K562 (cell line): ENCODE measurements around the gene CERS6. TPM values are rescaled to one million over a fixed set of nuclear protein-coding genes. Genes with fewer than 3 reads are reported as not detected.

Source experiments
- ATAC-seq: fragments of 200-7000 bp; cut with Tn5 transposase; 3 replicates; pipeline ENCODE4 v1.9.1; 2020; ENCODE audit warnings: moderate library complexity
- BruUV-seq: library from RNA; stranded (reverse); fragments of 400-500 nt; replicated peaks from 2 replicates; lab custom pipeline; 2021; lab: Mats Ljungman, UMichigan
- CTCF ChIA-PET: fragments of 300-600 bp; formaldehyde crosslinking; extraction: SDS; loops from one replicate; lab custom pipeline; 2021; ENCODE audit warnings: low intra/inter-chr PET ratio; lab: Yijun Ruan, JAX
- POLR2A ChIA-PET: fragments of 300-600, 350-650 bp; sonication (Branson Sonifier 250); formaldehyde crosslinking; extraction: SDS; loops from one replicate; lab custom pipeline; 2021; ENCODE audit warnings: antibody characterized with exemption, inconsistent platforms; lab: Yijun Ruan, JAX
- DNase-seq, 4 experiments: peaks; one replicate each; pipeline versions ENCODE4 v3.0.0 to v3.0.0-alpha.2; 2011 to 2018; ENCODE audit warnings: low spot score in 3 of 4, mixed read lengths in 3 of 4; ENCODE audit errors: extremely low read depth in 1 of 4
- FAIRE-seq: peaks from 2 replicates; lab custom pipeline; 2011; peaks lifted over from hg19 to GRCh38; lab: Jason Lieb, UNC
- H2AFZ ChIP-seq: 2 replicates; pipeline ENCODE4 v1.6.0; 2011; ENCODE audit warnings: low read depth, low read length, control low read depth, inconsistent platforms
- H3K27ac ChIP-seq: fragments of 200-600 bp; 3 replicates; pipeline ENCODE4 v1.8.0; 2011; ENCODE audit warnings: low read depth, mild to moderate bottlenecking, control low read depth, inconsistent platforms, low read length, moderate library complexity, mixed read lengths; ENCODE audit errors: extremely low read depth
- H3K27me3 ChIP-seq, 2 experiments: fragments of 300-600 bp in 1 of 2; 2 replicates in 1 of 2; 3 replicates in 1 of 2; pipeline versions ENCODE4 v1.6.0 to v1.8.0; 2011; ENCODE audit warnings: inconsistent platforms in 2 of 2, low read length in 2 of 2, mild to moderate bottlenecking in 1 of 2, mixed read lengths in 1 of 2, moderate library complexity in 1 of 2; ENCODE audit not compliant: control insufficient read depth in 2 of 2, insufficient read depth in 2 of 2
- H3K36me3 ChIP-seq: fragments of 300-600 bp; 3 replicates; pipeline ENCODE4 v1.8.0; 2011; ENCODE audit warnings: mild to moderate bottlenecking, low read length, inconsistent platforms; ENCODE audit not compliant: control insufficient read depth, insufficient read depth
- H3K4me1 ChIP-seq, 2 experiments: fragments of 200-600 bp in 1 of 2; replicated peaks in 1 of 2; 2 replicates in 1 of 2; 3 replicates in 1 of 2; pipeline versions ENCODE4 v1.5.1 to v1.8.0; 2011; ENCODE audit warnings: inconsistent platforms in 2 of 2, low read length in 2 of 2, mild to moderate bottlenecking in 1 of 2, mixed read lengths in 1 of 2, moderate library complexity in 1 of 2; ENCODE audit not compliant: control insufficient read depth in 2 of 2, insufficient read depth in 2 of 2
- H3K4me2 ChIP-seq: 2 replicates; pipeline ENCODE4 v1.6.1; 2011; ENCODE audit warnings: low read length, control low read depth, inconsistent platforms, mixed read lengths; ENCODE audit not compliant: insufficient read depth
- H3K4me3 ChIP-seq: fragments of 200-600 bp; sonication (generic), shearing (Covaris generic); 2 replicates; pipeline ENCODE4 v1.5.1; 2016; ENCODE audit warnings: control low read depth, inconsistent platforms
- H3K79me2 ChIP-seq: fragments of 200-600 bp; 3 replicates; pipeline ENCODE4 v1.8.0; 2011; ENCODE audit warnings: low read length, inconsistent platforms; ENCODE audit not compliant: control insufficient read depth, insufficient read depth
- H3K9ac ChIP-seq, 2 experiments: 2 replicates each; pipeline versions ENCODE4 v1.6.0 to v1.6.1; 2011; ENCODE audit warnings: low read depth in 2 of 2, low read length in 2 of 2, control low read depth in 1 of 2, inconsistent platforms in 1 of 2, mild to moderate bottlenecking in 1 of 2, mixed read lengths in 1 of 2; ENCODE audit not compliant: insufficient read depth in 1 of 2
- H3K9me1 ChIP-seq: one replicate; pipeline ENCODE4 v1.6.0; 2011; ENCODE audit warnings: inconsistent platforms, mild to moderate bottlenecking, low read length, moderate library complexity; ENCODE audit not compliant: control insufficient read depth, insufficient read depth
- H3K9me3 ChIP-seq: replicated peaks from 2 replicates; pipeline ENCODE4 v1.5.1; 2011; ENCODE audit warnings: low read depth, low read length, inconsistent platforms; ENCODE audit not compliant: control insufficient read depth, insufficient read depth
- H4K20me1 ChIP-seq: replicated peaks from 2 replicates; pipeline ENCODE4 v1.6.1; 2011; ENCODE audit warnings: low read length, inconsistent platforms, mixed read lengths; ENCODE audit not compliant: control insufficient read depth, insufficient read depth
- CBFB ChIP-seq: sonication (generic); formaldehyde crosslinking; IDR thresholded peaks from 2 replicates; pipeline ENCODE4 v1.4.0; 2020; ENCODE audit warnings: mild to moderate bottlenecking, missing genetic modification reagents
- CHCHD3 ChIP-seq: fragments of 250-450 bp; sonication (Bioruptor Pico); IDR thresholded peaks from 2 replicates; pipeline ENCODE4 v2.1.2; 2022; ENCODE audit warnings: mild to moderate bottlenecking
- EHMT2 ChIP-seq: fragments of 450-650 bp; IDR thresholded peaks from 2 replicates; pipeline ENCODE4 v1.6.1; 2018; ENCODE audit warnings: antibody characterized with exemption
- MITF ChIP-seq: IDR thresholded peaks from 2 replicates; pipeline ENCODE4 v1.6.1; 2014; ENCODE audit warnings: antibody characterized with exemption
- RBFOX2 ChIP-seq: fragments of 200-400 bp; formaldehyde crosslinking; IDR thresholded peaks from 2 replicates; pipeline ENCODE4 v1.6.1; 2017; ENCODE audit warnings: low read depth, mild to moderate bottlenecking, low read length, moderate library complexity
- ZNF12 ChIP-seq: sonication (generic); formaldehyde crosslinking; IDR thresholded peaks from 2 replicates; pipeline ENCODE4 v1.4.0; 2020; ENCODE audit warnings: mild to moderate bottlenecking, missing genetic modification reagents
- ZNF121 ChIP-seq: sonication (generic); formaldehyde crosslinking; conservative IDR thresholded peaks from 2 replicates; pipeline ENCODE4 v1.8.0; 2022; ENCODE audit warnings: missing genetic modification reagents
- ZNF134 ChIP-seq: fragments of 250-450 bp; sonication (Bioruptor Pico); conservative IDR thresholded peaks from 2 replicates; pipeline ENCODE4 v1.4.0; 2020
- ZNF695 ChIP-seq: fragments of 450-650 bp; formaldehyde crosslinking; IDR thresholded peaks from 2 replicates; pipeline ENCODE4 v1.4.0; 2020; ENCODE audit warnings: mild to moderate bottlenecking, moderate library complexity
- ZNF778 ChIP-seq: fragments of 450-650 bp; formaldehyde crosslinking; IDR thresholded peaks from 2 replicates; pipeline ENCODE4 v1.4.0; 2020; ENCODE audit warnings: mild to moderate bottlenecking, moderate library complexity
- WGBS: fragments of 100-300 bp; shearing (Covaris generic); methylation state at CpG from one replicate; pipeline ENCODE4 v1.1.6; 2016; ENCODE audit warnings: low coverage, mixed read lengths; ENCODE audit not compliant: insufficient coverage; ENCODE audit errors: missing lambda C conversion rate; 5-methylcytosine and 5-hydroxymethylcytosine counted together
- in situ Hi-C: fragments of 300-500 bp; cut with MboI; formaldehyde crosslinking; loops from 4 replicates; pipeline ENCODE4 v1.15.0; 2018; ENCODE audit warnings: inconsistent platforms, mixed read lengths
- intact Hi-C: fragments of 100-400 bp; cut with micrococcal nuclease; formaldehyde crosslinking; loops from 2 replicates; pipeline ENCODE4 v1.14.2; 2022
- polyA plus RNA-seq, 8 experiments: library from polyadenylated mRNA; depleted of rRNA in 4 of 8; stranded (reverse) in 5 of 8; unstranded in 3 of 8; fragments of >200 nt; fragmentation: Nextera tagmentation in 2 of 8; fragmentation: Illumina TruSeq in 1 of 8; extraction: Ambion mirVana in 2 of 8; extraction: Trizol in 1 of 8; gene quantifications; 2 replicates each; pipeline versions ENCODE4 v1.2.1 to v1.2.3, GENCODE V29; 2011 to 2014; ENCODE audit warnings: inconsistent platforms in 1 of 8, missing spikeins in 1 of 8
- total RNA-seq, 7 experiments: library from RNA; depleted of rRNA in 6 of 7; stranded (reverse); fragments of >200 nt in 6 of 7; fragmentation: Illumina TruSeq in 2 of 7; extraction: Trizol in 2 of 7; gene quantifications; 2 replicates each; pipeline versions ENCODE4 v1.2.1 to v1.2.3, GENCODE V29; 2011 to 2021; ENCODE audit warnings: low replicate concordance in 1 of 7

Gene CERS6
- total and polyA plus RNA-seq, 9 of the 15 experiments (the other 6 are each of a cell fraction or from before 2014, with no cell fraction given), result 1.6 to 13.6 (median 11.4) TPM

GRCh38 chr2:168461178-168461941 lies 5.3 kb downstream of the CERS6 start (continued):
- TF ChIP-seq ZNF121 (CRISPR knock-in tag) (peak; percentile 84), ZNF778 (CRISPR knock-in tag) (no peak), ZNF695 (CRISPR knock-in tag) (no peak), MITF (no peak), ZNF12 (no peak), CHCHD3 (CRISPR knock-in tag) (no peak)

DNA sequence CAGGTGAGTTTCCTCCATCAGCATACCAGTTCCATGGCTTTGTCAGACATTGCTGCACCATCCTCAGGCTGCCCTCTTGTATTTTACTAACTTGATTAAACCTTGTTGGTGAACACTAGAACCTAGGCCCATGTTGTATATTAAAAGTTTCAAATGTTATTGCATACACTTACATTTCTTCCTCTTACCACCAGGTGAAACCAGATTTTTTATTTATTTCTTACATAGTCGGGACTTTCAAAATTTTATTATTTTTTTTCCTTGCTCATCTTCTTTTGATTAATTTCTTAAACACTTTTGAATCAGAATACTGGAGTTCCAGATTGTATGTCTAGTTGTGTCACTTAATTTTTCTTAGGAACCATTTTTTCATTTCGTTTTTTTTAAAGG lies 5.9 kb downstream of the CERS6 start:
- CTCF ChIA-PET, result interaction anchor here (0.6 kb wide), 1 partner anchor 23 kb away, joined by 3 read pairs; no protein-coding TSS in a partner anchor
- in situ Hi-C loops, result no loop called here

More for the DNA sequence above, 5.9 kb downstream of the CERS6 start:
- H2AFZ ChIP-seq, result no peak overlapping the region
- intact Hi-C loops, result no loop called here
- H3K4me2 ChIP-seq, result no peak overlapping the region
- 0 out of 2 replicates have a peak, but pooled peaks cover 6% of the 10 kb centered on the region for H4K20me1 ChIP-seq
- H3K79me2 ChIP-seq, result peaks cover 61% of the 10 kb centered on the region
- H3K27me3 ChIP-seq, result no peaks in the 10 kb centered on the region
- H3K9me3 ChIP-seq, result no peaks in the 10 kb centered on the region
- no peaks in the 10 kb centered on the region for H3K9me1 ChIP-seq
- no peak overlapping the region for H3K4me3 ChIP-seq
- 31% methylated on average over 2 of the region's 2 CpGs for WGBS
- no peak overlapping the region for H3K27ac ChIP-seq
- TF ChIP-seq EHMT2 (no peak), RBFOX2 (no peak), CBFB (CRISPR knock-in tag) (no peak), ZNF134 (no peak)
- TF ChIP-seq, all 486 proteins: peak for 0
- POLR2A ChIA-PET, result interaction anchor here (1.1 kb wide), 1 partner anchor 9 kb away, joined by 5 read pairs; no protein-coding TSS in a partner anchor
- Histone ChIP-seq H3K4me1 (peaks cover 4 to 12% of the 10 kb centered on the region in 2 experiments; a peak in 2 of 5 replicates), H3K36me3 (no peaks in the 10 kb centered on the region), H3K9ac (no peak overlapping the region)
- DNase-seq (no peak), ATAC-seq (no peak), FAIRE-seq (no peak)
- no TSS peak for BruUV-seq
